Endothelial cell (in vitro differentiated cells): Measurements from ENCODE around the gene MEI1. TPM values are rescaled to one million over a fixed set of nuclear protein-coding genes. Genes with fewer than 3 reads are reported as not detected.

Experiments used
- DNase-seq: peaks from one replicate; pipeline ENCODE4 v3.0.0; 2021; ENCODE audit warnings: low spot score
- H3K27ac Mint-ChIP-seq: one replicate; pipeline ENCODE4 v1.8.0; 2021; ENCODE audit warnings: mixed read lengths, inconsistent platforms; ENCODE audit not compliant: unreplicated experiment
- H3K27me3 Mint-ChIP-seq: one replicate; pipeline ENCODE4 v1.8.0; 2021; ENCODE audit warnings: mild to moderate bottlenecking, moderate library complexity, mixed read lengths, inconsistent platforms; ENCODE audit not compliant: unreplicated experiment
- H3K36me3 Mint-ChIP-seq: one replicate; pipeline ENCODE4 v1.8.0; 2021; ENCODE audit warnings: mild to moderate bottlenecking, low read depth, mixed read lengths, inconsistent platforms; ENCODE audit not compliant: unreplicated experiment
- H3K4me1 Mint-ChIP-seq: one replicate; pipeline ENCODE4 v1.8.0; 2021; ENCODE audit warnings: mild to moderate bottlenecking, mixed read lengths, inconsistent platforms; ENCODE audit not compliant: unreplicated experiment
- H3K4me3 Mint-ChIP-seq: one replicate; pipeline ENCODE4 v1.8.0; 2021; ENCODE audit warnings: mild to moderate bottlenecking, mixed read lengths, inconsistent platforms; ENCODE audit not compliant: unreplicated experiment
- H3K9me3 Mint-ChIP-seq: one replicate; pipeline ENCODE4 v1.8.0; 2021; ENCODE audit warnings: mixed read lengths, inconsistent platforms; ENCODE audit not compliant: unreplicated experiment
- CTCF ChIP-seq: fragments of 200-600 bp; sonication (generic); IDR thresholded peaks from one replicate; pipeline ENCODE4 v1.5.0; 2021; ENCODE audit warnings: antibody characterized with exemption; ENCODE audit not compliant: unreplicated experiment
- total RNA-seq: library from RNA; stranded (reverse); fragmentation: NEBNext Ultra II Directional; extraction: Animal tissue kit (Norgen Biotek cat#: 25700); gene quantifications from one replicate; pipeline ENCODE4 v1.2.1, GENCODE V29; 2021; ENCODE audit not compliant: unreplicated experiment

Gene MEI1
- total RNA-seq, 1 donor from 2014 or later: 0.38 TPM

GRCh38 chr22:41841085-41841712 lies 141.9 kb downstream of the MEI1 start:
- H3K36me3 Mint-ChIP-seq: peaks cover 19% of the 10 kb centered on the region
- no peak overlapping the region for H3K4me3 Mint-ChIP-seq
- no peaks in the 10 kb centered on the region for H3K9me3 Mint-ChIP-seq
- H3K4me1 Mint-ChIP-seq: peaks cover 37% of the 10 kb centered on the region
- H3K27me3 Mint-ChIP-seq: no peaks in the 10 kb centered on the region
- H3K27ac Mint-ChIP-seq: no peak overlapping the region
- no peak for TF ChIP-seq CTCF
- no peak for DNase-seq

GRCh38 chr22:41842996-41843970 lies 144.0 kb downstream of the MEI1 start:
- TF ChIP-seq CTCF: no peak
- Mint-ChIP-seq H3K27me3 (no peaks in the 10 kb centered on the region), H3K36me3 (peaks cover 6% of the 10 kb centered on the region), H3K4me1 (peaks cover 36% of the 10 kb centered on the region), H3K9me3 (no peaks in the 10 kb centered on the region), H3K27ac (no peak overlapping the region), H3K4me3 (no peak overlapping the region)
- no peak for DNase-seq

GRCh38 chr22:41844036-41844435 lies 144.7 kb downstream of the MEI1 start:
- Mint-ChIP-seq H3K27ac (no peak overlapping the region), H3K27me3 (no peaks in the 10 kb centered on the region), H3K9me3 (no peaks in the 10 kb centered on the region), H3K4me1 (peaks cover 34% of the 10 kb centered on the region), H3K4me3 (no peak overlapping the region), H3K36me3 (peaks cover 4% of the 10 kb centered on the region)
- TF ChIP-seq CTCF: no peak
- no peak for DNase-seq

- DNase-seq: no peak
- no peak overlapping the region for H3K4me3 Mint-ChIP-seq
- H3K9me3 Mint-ChIP-seq: no peaks in the 10 kb centered on the region
- TF ChIP-seq CTCF: no peak
- peaks cover 31% of the 10 kb centered on the region for H3K4me1 Mint-ChIP-seq
- peaks cover 4% of the 10 kb centered on the region for H3K36me3 Mint-ChIP-seq
- H3K27me3 Mint-ChIP-seq: no peaks in the 10 kb centered on the region
- H3K27ac Mint-ChIP-seq: no peak overlapping the region
Measured at GRCh38 chr22:41844513-41844912, 145.2 kb downstream of the MEI1 start.
